ENCODE data around the gene MOB3B.

Gene MOB3B

GRCh38 chr9:27336126-27336525 is 193.5 kb downstream of the MOB3B start:
- no peak for DNase-seq (ENCODE audit: low read depth)
- H3K4me3 ChIP-seq (ENCODE audit: low read length), result no peak overlapping the region
- TF ChIP-seq CTCF (conservative IDR thresholded peaks at IDR 0.05; ENCODE audit: low read length), result no peak

GRCh38 chr9:27335075-27335474 is 194.5 kb downstream of the MOB3B start:
- no peak for DNase-seq (ENCODE audit: low read depth)
- no peak overlapping the region for H3K4me3 ChIP-seq (ENCODE audit: low read length)
- no peak for TF ChIP-seq CTCF (conservative IDR thresholded peaks at IDR 0.05; ENCODE audit: low read length)

GRCh38 chr9:27333241-27334052 is 196.2 kb downstream of the MOB3B start:
- peak; percentile 83 for DNase-seq (ENCODE audit: low read depth)
- H3K4me3 ChIP-seq (ENCODE audit: low read length), result no peak overlapping the region
- TF ChIP-seq CTCF (conservative IDR thresholded peaks at IDR 0.05; ENCODE audit: low read length), result peak; percentile 94

GRCh38 chr9:27331393-27331792 is 198.2 kb downstream of the MOB3B start:
- no peak for DNase-seq (ENCODE audit: low read depth)
- TF ChIP-seq CTCF (conservative IDR thresholded peaks at IDR 0.05; ENCODE audit: low read length), result no peak
- no peak overlapping the region for H3K4me3 ChIP-seq (ENCODE audit: low read length)

GRCh38 chr9:27329291-27329690 is 200.3 kb downstream of the MOB3B start:
- no peak overlapping the region for H3K4me3 ChIP-seq (ENCODE audit: low read length)
- TF ChIP-seq CTCF (conservative IDR thresholded peaks at IDR 0.05; ENCODE audit: low read length), result no peak
- DNase-seq (ENCODE audit: low read depth), result no peak

- TF ChIP-seq CTCF (conservative IDR thresholded peaks at IDR 0.05; ENCODE audit: low read length), result no peak
- no peak for DNase-seq (ENCODE audit: low read depth)
- no peak overlapping the region for H3K4me3 ChIP-seq (ENCODE audit: low read length)
Observed at GRCh38 chr9:27328483-27328882, 201.1 kb downstream of the MOB3B start.

GRCh38 chr9:27311184-27311583 is 218.4 kb downstream of the MOB3B start:
- no peak for TF ChIP-seq CTCF (conservative IDR thresholded peaks at IDR 0.05; ENCODE audit: low read length)
- H3K4me3 ChIP-seq (ENCODE audit: low read length), result no peak overlapping the region
- DNase-seq (ENCODE audit: low read depth), result no peak

All from AG10803 (cell line).